PC-9 (cell line): Measurements from ENCODE around the gene MED26. TPM values are rescaled to one million over a fixed set of nuclear protein-coding genes. Genes with fewer than 3 reads are reported as not detected.

ENCODE experiments used
- BruUV-seq: library from RNA; stranded (reverse); fragments of 400-500 nt; replicated peaks from 2 replicates; lab custom pipeline; 2021; lab: Mats Ljungman, UMichigan
- CTCF ChIA-PET: fragments of 300-600 bp; sonication (Branson Sonifier 250); formaldehyde crosslinking; loops from one replicate; lab custom pipeline; 2022; ENCODE audit warnings: antibody characterized with exemption; lab: Charles Lee
- POLR2A ChIA-PET: fragments of 300-600 bp; sonication (Branson Sonifier 250); formaldehyde crosslinking; loops from one replicate; lab custom pipeline; 2022; ENCODE audit warnings: antibody characterized with exemption; ENCODE audit not compliant: unreplicated experiment; lab: Charles Lee
- DNase-seq, 2 experiments: peaks; one replicate each; pipeline versions ENCODE4 v3.0.0 to v3.0.0-alpha.2; 2015 to 2022; ENCODE audit warnings: mixed read lengths in 1 of 2
- H2AFZ ChIP-seq: fragments of 200-600 bp; sonication (generic); 2 replicates; pipeline ENCODE4 v1.8.1; 2017; ENCODE audit warnings: antibody characterized with exemption
- H3F3A ChIP-seq: fragments of 200-600 bp; sonication (generic); 2 replicates; pipeline ENCODE4 v1.8.1; 2017; ENCODE audit warnings: antibody characterized with exemption, mild to moderate bottlenecking, low read depth; ENCODE audit not compliant: insufficient read depth
- H3K27ac ChIP-seq: fragments of 200-600 bp; sonication (generic); 2 replicates; pipeline ENCODE4 v1.6.1; 2016; ENCODE audit warnings: mixed run types
- H3K27me3 ChIP-seq: fragments of 200-600 bp; sonication (generic); 2 replicates; pipeline ENCODE4 v1.6.1; 2016; ENCODE audit warnings: low read depth, mixed run types; ENCODE audit not compliant: insufficient read depth
- H3K36me3 ChIP-seq: fragments of 200-600 bp; sonication (generic); 2 replicates; pipeline ENCODE4 v1.6.1; 2016; ENCODE audit warnings: low read depth, mixed run types
- H3K4me1 ChIP-seq: fragments of 200-600 bp; sonication (generic); replicated peaks from 2 replicates; pipeline ENCODE4 v1.6.1; 2016; ENCODE audit warnings: mixed run types; ENCODE audit not compliant: insufficient read depth
- H3K4me2 ChIP-seq: fragments of 200-600 bp; sonication (generic); 2 replicates; pipeline ENCODE4 v1.6.1; 2017; ENCODE audit warnings: mixed run types
- H3K4me3 ChIP-seq: fragments of 200-600 bp; sonication (generic); 2 replicates; pipeline ENCODE4 v1.6.1; 2016; ENCODE audit warnings: mixed run types
- H3K79me2 ChIP-seq: fragments of 200-600 bp; sonication (generic); 2 replicates; pipeline ENCODE4 v1.6.1; 2017; ENCODE audit warnings: low read depth, mixed run types
- H3K9me2 ChIP-seq: fragments of 200-600 bp; sonication (generic); 2 replicates; pipeline ENCODE4 v1.8.1; 2017; ENCODE audit warnings: mild to moderate bottlenecking; ENCODE audit not compliant: insufficient read depth
- H3K9me3 ChIP-seq: fragments of 200-600 bp; sonication (generic); 2 replicates; pipeline ENCODE4 v1.8.1; 2016; ENCODE audit warnings: low read depth; ENCODE audit not compliant: insufficient read depth
- H4K20me1 ChIP-seq: fragments of 200-600 bp; sonication (generic); 2 replicates; pipeline ENCODE4 v1.8.1; 2017; ENCODE audit not compliant: insufficient read depth
- CTCF ChIP-seq: fragments of 200-600 bp; sonication (generic); conservative IDR thresholded peaks from 2 replicates; pipeline ENCODE4 v1.6.1; 2017; ENCODE audit warnings: mixed run types, antibody characterized with exemption, mild to moderate bottlenecking, moderate library complexity
- EZH2 ChIP-seq: fragments of 200-600 bp; sonication (generic); IDR thresholded peaks from 2 replicates; pipeline ENCODE4 v1.8.0; 2017; ENCODE audit warnings: antibody characterized with exemption, low read depth
- intact Hi-C: fragments of 100-400 bp; cut with micrococcal nuclease; formaldehyde crosslinking; loops from one replicate; pipeline ENCODE4 v1.10.0; 2022; ENCODE audit not compliant: unreplicated experiment
- total RNA-seq: library from RNA; stranded (reverse); gene quantifications from 2 replicates; pipeline ENCODE4 v1.2.3, GENCODE V29; 2021

The MED26 gene
- total RNA-seq, 1 experiment from 2014 or later = 11.9 TPM

- intact Hi-C loops = no loop called here
- Histone ChIP-seq H3F3A (0 out of 2 replicates have a peak, but pooled peaks cover 5% of the 10 kb centered on the region), H3K9me3 (no peaks in the 10 kb centered on the region; the same call in 1 of the 2 replicates), H3K4me1 (no peaks in the 10 kb centered on the region), H4K20me1 (peaks cover 95% of the 10 kb centered on the region), H3K79me2 (peaks cover 97% of the 10 kb centered on the region), H2AFZ (no peak overlapping the region), H3K27me3 (no peaks in the 10 kb centered on the region), H3K4me2 (no peak overlapping the region), H3K9me2 (no peaks in the 10 kb centered on the region), H3K4me3 (no peak overlapping the region), H3K27ac (no peak overlapping the region), H3K36me3 (no peaks in the 10 kb centered on the region)
- POLR2A ChIA-PET = no interaction called here
- DNase-seq = no peak
- no TSS peak for BruUV-seq
- TF ChIP-seq EZH2 = no peak
- TF ChIP-seq CTCF = no peak
- CTCF ChIA-PET = no interaction called here
Observed at GRCh38 chr19:16594131-16594586, 33.8 kb downstream of the MED26 start.

- Histone ChIP-seq H3K9me2 (no peaks in the 10 kb centered on the region), H3K36me3 (no peaks in the 10 kb centered on the region), H3K79me2 (peaks cover 97% of the 10 kb centered on the region), H4K20me1 (peaks cover 95% of the 10 kb centered on the region), H3F3A (0 out of 2 replicates have a peak, but pooled peaks cover 5% of the 10 kb centered on the region), H2AFZ (no peak overlapping the region), H3K4me1 (no peaks in the 10 kb centered on the region), H3K4me2 (no peak overlapping the region), H3K27ac (no peak overlapping the region), H3K9me3 (no peaks in the 10 kb centered on the region; the same call in 1 of the 2 replicates), H3K4me3 (no peak overlapping the region), H3K27me3 (no peaks in the 10 kb centered on the region)
- CTCF ChIA-PET = no interaction called here
- TF ChIP-seq EZH2 (no peak), CTCF (no peak)
- no peak for DNase-seq
- intact Hi-C loops = no loop called here
- POLR2A ChIA-PET = interaction anchor here (0.6 kb wide), 1 partner anchor 145 kb away, joined by 5 read pairs; no protein-coding TSS in a partner anchor
- no TSS peak for BruUV-seq
Observed at GRCh38 chr19:16593181-16593580, 34.8 kb downstream of the MED26 start.

- Histone ChIP-seq H2AFZ (no peak overlapping the region), H3K9me3 (no peaks in the 10 kb centered on the region; the same call in 1 of the 2 replicates), H4K20me1 (peaks cover 96% of the 10 kb centered on the region), H3K27me3 (no peaks in the 10 kb centered on the region), H3K4me2 (no peak overlapping the region), H3K79me2 (peaks cover 97% of the 10 kb centered on the region), H3K4me3 (no peak overlapping the region), H3F3A (0 out of 2 replicates have a peak, but pooled peaks cover under 1% of the 10 kb centered on the region), H3K9me2 (no peaks in the 10 kb centered on the region), H3K4me1 (no peaks in the 10 kb centered on the region), H3K36me3 (no peaks in the 10 kb centered on the region), H3K27ac (no peak overlapping the region)
- POLR2A ChIA-PET = no interaction called here
- CTCF ChIA-PET = no interaction called here
- no peak for DNase-seq
- no TSS peak for BruUV-seq
- TF ChIP-seq EZH2 = no peak
- TF ChIP-seq CTCF = no peak
- intact Hi-C loops = no loop called here
Observed at GRCh38 chr19:16591803-16592556, 36.0 kb downstream of the MED26 start.
